Pancreas (tissue), 10 donors: ENCODE data around the gene TTC9C. TPM values are rescaled to one million over a fixed set of nuclear protein-coding genes. Genes with fewer than 3 reads are reported as not detected.
A peak's percentile ranks its signal among the peaks of the same experiment; 100 is the strongest.

Experiments used
- ATAC-seq, 4 donors: fragments of 200-7000 bp; cut with Tn5 transposase; one replicate each; pipeline versions ENCODE4 v1.8.0 to v1.9.1; 2020; ENCODE audit warnings: mild to moderate bottlenecking in 4 of 4, moderate library complexity in 4 of 4
- DNase-seq, 6 donors: peaks; one replicate each; pipeline ENCODE4 v3.0.0-alpha.2; 2020
- FAIRE-seq: peaks from 2 replicates; lab custom pipeline; 2012; peaks lifted over from hg19 to GRCh38; lab: Jason Lieb, UNC
- H3K27ac ChIP-seq, 4 donors: fragments of 200-600 bp; sonication (generic); 1 replicate in 3 of 4; 2 replicates in 1 of 4; pipeline versions ENCODE4 v1.5.0 to v1.8.0; 2020
- H3K27me3 ChIP-seq, 4 donors: fragments of 200-600 bp; one replicate each; pipeline ENCODE4 v1.8.0; 2021
- H3K36me3 ChIP-seq, 3 donors: fragments of 200-600 bp; sonication (generic) in 1 of 3; one replicate each; pipeline versions ENCODE4 v1.5.0 to v1.8.0; 2020 to 2021
- H3K4me1 ChIP-seq, 3 donors: fragments of 200-600 bp; one replicate each; pipeline ENCODE4 v1.8.0; 2021
- H3K4me3 ChIP-seq, 4 donors: fragments of 200-600 bp; sonication (generic) in 2 of 4; one replicate each; pipeline versions ENCODE4 v1.5.0 to v1.8.0; 2020 to 2021
- H3K9me3 ChIP-seq, 4 donors: fragments of 200-600 bp; one replicate each; pipeline ENCODE4 v1.8.0; 2021
- CTCF ChIP-seq, 4 donors: fragments of 200-600 bp; sonication (generic) in 3 of 4; IDR thresholded peaks; one replicate each; pipeline versions ENCODE4 v1.5.0 to v1.8.0; 2021; ENCODE audit warnings: antibody characterized with exemption in 4 of 4
- WGBS, 2 donors: extraction: QIAGEN DNeasy Blood & Tissue Kit; methylation state at CpG; one replicate each; pipeline ENCODE4 v1.1.7; 2013; 5-methylcytosine and 5-hydroxymethylcytosine counted together
- intact Hi-C, 3 donors: fragments of 100-400 bp; cut with DNase I; formaldehyde crosslinking; loops; one replicate each; pipeline versions ENCODE4 v1.11.1 to v1.14.2; 2022
- polyA plus RNA-seq, 2 donors: library from polyadenylated mRNA; stranded (reverse); fragments of 200-250 nt; gene quantifications; one replicate each; pipeline ENCODE4 v1.2.3, GENCODE V29; 2013
- total RNA-seq, 6 donors: library from RNA; stranded (reverse); fragmentation: NEBNext Ultra II Directional in 4 of 6; extraction: Animal tissue kit (Norgen Biotek cat#: 25700) in 4 of 6; gene quantifications; one replicate each; pipeline versions ENCODE4 v1.2.1 to v1.2.4, GENCODE V29; 2021 to 2023
- donor health status: healthy with polysubstance abuse.
- donor health status: DM: no; HTN: no; CAD: no; lungs with moderate emphysema.
- donor health status: DM: no; HTN: no; CAD: no.
- donor health status: control.
- donor health status: control.
- donor health status: Bipolar disorder and iron deficiency.
- donor health status: DM: yes; HTN: yes; CAD: no.
- donor health status: DM: no; HTN: no; CAD: no.
- donor health status: DM: no; HTN: no; CAD: no.
- donor health status: DM: yes; HTN: yes; CAD: no.

The TTC9C gene
- total and polyA plus RNA-seq, 8 donors = 7.6 to 20.3 (median 11.7) TPM

- Histone ChIP-seq H3K27me3 (no peaks in the 10 kb centered on the region), H3K36me3 (no peaks in the 10 kb centered on the region), H3K4me3 (peak overlapping the region in 3 of 4 donors; percentile 36 to 73 (median 62)), H3K9me3 (no peaks in the 10 kb centered on the region), H3K27ac (peak overlapping the region; percentile 56 to 90 (median 84)), H3K4me1 (peaks cover 27 to 42% (median 28%) of the 10 kb centered on the region in 3 donors)
- WGBS, 2 donors = 54 to 56% methylated on average over 8 of the region's 8 CpGs
- ATAC-seq = no peak
- TF ChIP-seq CTCF (IDR thresholded peaks at IDR 0.05) = no peak
- intact Hi-C loops = no loop called here
- FAIRE-seq = no peak
- peak in 2 of 6 donors; percentile 26 to 29 for DNase-seq
Observed at GRCh38 chr11:62706850-62707247, 21.4 kb upstream of the TTC9C start.

- intact Hi-C loops = no loop called here
- H3K27ac ChIP-seq = peak within 1 kb of the TSS; percentile 56 to 96 (median 88)
- H3K9me3 ChIP-seq = no peaks in the 10 kb centered on the region
- WGBS, 2 donors = 76% methylated on average over 10 of the region's 10 CpGs
- ATAC-seq (no peak), FAIRE-seq (no peak), DNase-seq (peak in 5 of 6 donors; percentile 34 to 74 (median 41))
- TF ChIP-seq CTCF (IDR thresholded peaks at IDR 0.05) = no peak
- H3K27me3 ChIP-seq = no peaks in the 10 kb centered on the region
- H3K4me3 ChIP-seq = peak within 1 kb of the TSS; percentile 36 to 73 (median 56)
- peaks cover 31 to 47% (median 32%) of the 10 kb centered on the region in 3 donors for H3K4me1 ChIP-seq
- H3K36me3 ChIP-seq = no peaks in the 10 kb centered on the region
Observed at GRCh38 chr11:62707277-62707861, 20.9 kb upstream of the TTC9C start, which contains the start of the genes BSCL2 and GNG3. Gene BSCL2, minus strand, starts transcription at chr11:62707424. Its CDS starts 229 bp downstream, at chr11:62707195. Gene GNG3, plus strand, starts transcription at chr11:62707676. Its CDS starts 620 bp downstream, at chr11:62708296.

- H3K36me3 ChIP-seq = no peaks in the 10 kb centered on the region
- peak overlapping the region in 2 of 4 donors; percentile 46 to 52 for H3K4me3 ChIP-seq
- WGBS, 2 donors = 55 to 69% methylated on average over 4 to 5 of the region's 5 CpGs
- no peaks in the 10 kb centered on the region for H3K27me3 ChIP-seq
- DNase-seq (peak in 2 of 6 donors; percentile 29 to 37), FAIRE-seq (no peak), ATAC-seq (no peak)
- peaks cover 33 to 57% (median 40%) of the 10 kb centered on the region in 3 donors for H3K4me1 ChIP-seq
- intact Hi-C loops = no loop called here
- no peaks in the 10 kb centered on the region for H3K9me3 ChIP-seq
- peak overlapping the region; percentile 75 to 96 (median 88) for H3K27ac ChIP-seq
- no peak for TF ChIP-seq CTCF (IDR thresholded peaks at IDR 0.05)
Observed at GRCh38 chr11:62708392-62708791, 19.9 kb upstream of the TTC9C start.

- peak overlapping the region in 3 of 4 donors; percentile 39 to 52 (median 46) for H3K4me3 ChIP-seq
- H3K27me3 ChIP-seq = no peaks in the 10 kb centered on the region
- no peaks in the 10 kb centered on the region for H3K36me3 ChIP-seq
- peak overlapping the region; percentile 75 to 96 (median 88) for H3K27ac ChIP-seq
- no peaks in the 10 kb centered on the region for H3K9me3 ChIP-seq
- FAIRE-seq (no peak), DNase-seq (peak in 5 of 6 donors; percentile 47 to 74 (median 52)), ATAC-seq (peak in 2 of 4 donors; percentile 3 to 5)
- H3K4me1 ChIP-seq = peaks cover 37 to 61% (median 44%) of the 10 kb centered on the region in 3 donors
- intact Hi-C loops = no loop called here
- WGBS, 2 donors = 5 to 7% methylated on average over 7 of the region's 7 CpGs
- TF ChIP-seq CTCF (IDR thresholded peaks at IDR 0.05) = no peak
Observed at GRCh38 chr11:62708793-62709192, 19.5 kb upstream of the TTC9C start.
